Progenitor cell of endocrine pancreas (in vitro differentiated cells): ENCODE data around the gene RAP1A. TPM values are rescaled to one million over a fixed set of nuclear protein-coding genes. Genes with fewer than 3 reads are reported as not detected.
A peak's percentile ranks its signal among the peaks of the same experiment; 100 is the strongest.

Experiments used
- DNase-seq: peaks from one replicate; pipeline ENCODE4 v3.0.0; 2021; ENCODE audit warnings: low spot score; ENCODE audit not compliant: unreplicated experiment
- H3K27ac Mint-ChIP-seq: 2 replicates; pipeline ENCODE4 v1.8.0; 2021; ENCODE audit warnings: mild to moderate bottlenecking, moderate library complexity, mixed read lengths
- H3K27me3 Mint-ChIP-seq: 2 replicates; pipeline ENCODE4 v1.8.0; 2021; ENCODE audit warnings: mixed read lengths
- H3K36me3 Mint-ChIP-seq: 2 replicates; pipeline ENCODE4 v1.8.0; 2022; ENCODE audit warnings: mixed read lengths; ENCODE audit not compliant: insufficient read depth
- H3K4me1 Mint-ChIP-seq: 2 replicates; pipeline ENCODE4 v1.8.0; 2021; ENCODE audit warnings: low read depth, mixed read lengths
- H3K4me3 Mint-ChIP-seq: 2 replicates; pipeline ENCODE4 v1.8.0; 2021; ENCODE audit warnings: low read depth, mild to moderate bottlenecking, moderate library complexity, mixed read lengths
- H3K9me3 Mint-ChIP-seq: 2 replicates; pipeline ENCODE4 v1.8.0; 2021; ENCODE audit warnings: low read depth, mixed read lengths
- total RNA-seq: library from RNA; stranded (reverse); gene quantifications from 2 replicates; pipeline ENCODE4 v1.2.1, GENCODE V29; 2021
- TF ChIP-seq, protein P1 (sequence below): fragments of 200-600 bp; sonication (generic); IDR thresholded peaks from one replicate; pipeline ENCODE4 v1.5.0; 2021; ENCODE audit warnings: antibody characterized with exemption, mild to moderate bottlenecking; ENCODE audit not compliant: unreplicated experiment

RAP1A gene
- total RNA-seq, 1 donor from 2014 or later = 36.6 TPM

DNA sequence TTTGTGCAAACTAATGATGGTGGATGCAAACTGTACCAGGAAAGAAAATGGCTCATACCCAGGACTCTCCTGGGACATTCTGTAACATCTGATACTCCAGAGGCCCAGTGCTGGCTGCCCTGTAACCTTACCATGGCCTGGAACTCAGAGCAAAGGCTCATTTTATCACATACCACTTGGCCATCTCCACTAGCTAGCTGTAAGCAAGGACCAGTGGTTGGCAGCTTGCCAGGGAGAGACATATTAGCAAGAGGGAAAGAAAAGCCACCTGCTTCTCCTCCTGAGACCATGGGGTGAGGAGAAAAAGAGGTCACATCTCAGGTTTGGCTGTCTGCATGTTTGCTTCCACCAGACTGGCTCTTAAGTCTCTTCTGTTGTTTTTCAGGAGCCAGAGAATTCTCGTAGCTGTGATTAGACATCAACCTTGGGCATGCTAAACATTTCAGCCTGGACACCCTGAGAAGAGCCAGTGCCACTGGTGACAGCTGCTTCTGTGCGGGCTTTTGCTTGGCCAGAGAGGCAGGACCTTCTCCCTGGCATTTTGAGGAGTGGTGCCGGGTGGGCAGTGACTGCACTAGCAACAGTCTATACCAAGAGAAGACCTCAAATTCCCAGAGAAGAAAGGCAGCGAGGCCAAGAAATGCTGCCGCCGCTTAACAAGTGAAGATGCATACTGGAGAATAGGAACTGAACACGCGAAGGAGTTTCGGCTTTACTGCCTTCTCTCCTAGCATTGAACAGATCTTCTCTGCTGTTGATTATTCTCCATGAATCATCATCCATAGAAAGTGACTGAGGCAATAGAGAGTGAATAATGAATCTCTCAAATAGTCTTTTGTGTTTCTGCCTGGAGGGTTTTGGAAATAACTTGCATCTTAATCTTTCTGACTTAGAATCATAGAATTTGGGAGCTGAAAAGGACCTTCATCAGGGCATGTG, 126.4 kb downstream of the RAP1A start:
- Mint-ChIP-seq H3K36me3 (no peaks in the 10 kb centered on the region), H3K27ac (no peak overlapping the region), H3K4me3 (no peak overlapping the region), H3K4me1 (no peaks in the 10 kb centered on the region), H3K9me3 (peaks cover 3% of the 10 kb centered on the region), H3K27me3 (peaks cover 36% of the 10 kb centered on the region)
- no peak for DNase-seq
- TF ChIP-seq, protein P1, sequence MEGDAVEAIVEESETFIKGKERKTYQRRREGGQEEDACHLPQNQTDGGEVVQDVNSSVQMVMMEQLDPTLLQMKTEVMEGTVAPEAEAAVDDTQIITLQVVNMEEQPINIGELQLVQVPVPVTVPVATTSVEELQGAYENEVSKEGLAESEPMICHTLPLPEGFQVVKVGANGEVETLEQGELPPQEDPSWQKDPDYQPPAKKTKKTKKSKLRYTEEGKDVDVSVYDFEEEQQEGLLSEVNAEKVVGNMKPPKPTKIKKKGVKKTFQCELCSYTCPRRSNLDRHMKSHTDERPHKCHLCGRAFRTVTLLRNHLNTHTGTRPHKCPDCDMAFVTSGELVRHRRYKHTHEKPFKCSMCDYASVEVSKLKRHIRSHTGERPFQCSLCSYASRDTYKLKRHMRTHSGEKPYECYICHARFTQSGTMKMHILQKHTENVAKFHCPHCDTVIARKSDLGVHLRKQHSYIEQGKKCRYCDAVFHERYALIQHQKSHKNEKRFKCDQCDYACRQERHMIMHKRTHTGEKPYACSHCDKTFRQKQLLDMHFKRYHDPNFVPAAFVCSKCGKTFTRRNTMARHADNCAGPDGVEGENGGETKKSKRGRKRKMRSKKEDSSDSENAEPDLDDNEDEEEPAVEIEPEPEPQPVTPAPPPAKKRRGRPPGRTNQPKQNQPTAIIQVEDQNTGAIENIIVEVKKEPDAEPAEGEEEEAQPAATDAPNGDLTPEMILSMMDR = no peak

DNA sequence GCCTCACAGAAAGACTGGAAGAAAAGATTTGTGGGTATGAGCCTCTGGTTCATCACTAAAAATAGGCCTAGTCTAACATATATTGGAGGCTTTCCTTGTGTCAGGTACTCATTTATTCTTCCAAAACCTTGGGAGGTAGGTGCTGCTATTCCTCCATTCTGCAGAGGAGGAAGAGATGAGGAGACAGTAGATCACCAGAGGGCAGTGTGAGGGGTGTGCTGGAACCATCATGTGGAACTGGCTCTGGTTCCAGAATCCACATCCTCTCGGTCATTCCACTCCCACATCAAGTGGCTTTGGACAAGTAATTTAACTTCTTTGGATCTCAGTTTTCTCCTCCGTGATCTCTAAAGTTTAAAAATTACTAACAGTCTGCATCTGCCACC, 127.0 kb downstream of the RAP1A start:
- TF ChIP-seq, protein P1 = no peak
- Mint-ChIP-seq H3K4me1 (no peaks in the 10 kb centered on the region), H3K36me3 (no peaks in the 10 kb centered on the region), H3K27me3 (peaks cover 32% of the 10 kb centered on the region), H3K27ac (no peak overlapping the region), H3K9me3 (peaks cover 3% of the 10 kb centered on the region), H3K4me3 (no peak overlapping the region)
- no peak for DNase-seq

DNA sequence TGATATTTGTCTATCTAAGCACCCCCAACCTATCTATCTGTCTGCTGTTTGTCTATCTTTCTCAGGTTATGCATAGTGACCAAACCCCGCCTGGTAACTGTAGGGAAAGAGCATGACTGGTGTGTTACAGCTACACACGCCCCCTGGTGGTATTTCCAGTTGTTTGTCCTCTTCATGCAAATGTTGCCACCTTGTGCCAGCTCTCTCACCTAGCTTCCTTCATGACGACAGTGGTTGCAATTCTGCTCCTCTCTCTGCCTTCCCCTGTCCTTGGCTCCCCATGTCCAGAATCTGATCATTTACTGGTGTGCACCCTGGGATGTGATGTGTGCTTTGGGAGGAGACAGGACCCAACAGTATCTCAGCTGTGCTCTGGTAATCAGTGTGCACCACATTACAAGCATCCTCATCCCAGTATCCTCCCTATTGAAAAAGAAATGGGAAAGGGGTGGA, 127.7 kb downstream of the RAP1A start:
- TF ChIP-seq, protein P1 = peak; percentile 64
- Mint-ChIP-seq H3K27ac (no peak overlapping the region), H3K9me3 (peaks cover 3% of the 10 kb centered on the region), H3K4me3 (no peak overlapping the region), H3K4me1 (no peaks in the 10 kb centered on the region), H3K36me3 (no peaks in the 10 kb centered on the region), H3K27me3 (peaks cover 31% of the 10 kb centered on the region)
- DNase-seq = no peak

DNA sequence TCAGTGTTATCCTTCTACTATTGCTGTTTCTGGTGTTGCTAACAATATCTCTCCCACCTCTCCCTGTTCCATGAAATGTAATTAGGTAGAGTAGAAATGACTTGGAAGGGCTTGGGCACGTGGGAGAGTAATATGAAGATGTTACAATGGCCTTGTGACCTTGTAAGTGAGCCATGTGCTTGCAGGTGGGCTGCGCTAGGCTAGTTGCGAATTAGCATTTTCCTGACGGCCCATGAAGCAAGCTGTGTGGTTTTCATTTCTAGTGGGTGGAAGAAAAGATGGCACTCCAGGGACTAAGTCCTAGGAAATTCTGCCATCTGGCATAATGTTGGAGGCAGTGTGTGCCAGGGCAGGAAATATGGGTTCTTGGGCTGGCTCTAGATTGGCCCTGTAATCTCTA, 128.4 kb downstream of the RAP1A start:
- Mint-ChIP-seq H3K4me1 (no peaks in the 10 kb centered on the region), H3K27me3 (peaks cover 26% of the 10 kb centered on the region), H3K9me3 (peaks cover 3% of the 10 kb centered on the region), H3K4me3 (no peak overlapping the region), H3K36me3 (no peaks in the 10 kb centered on the region), H3K27ac (no peak overlapping the region)
- TF ChIP-seq, protein P1 = no peak
- DNase-seq = no peak

DNA sequence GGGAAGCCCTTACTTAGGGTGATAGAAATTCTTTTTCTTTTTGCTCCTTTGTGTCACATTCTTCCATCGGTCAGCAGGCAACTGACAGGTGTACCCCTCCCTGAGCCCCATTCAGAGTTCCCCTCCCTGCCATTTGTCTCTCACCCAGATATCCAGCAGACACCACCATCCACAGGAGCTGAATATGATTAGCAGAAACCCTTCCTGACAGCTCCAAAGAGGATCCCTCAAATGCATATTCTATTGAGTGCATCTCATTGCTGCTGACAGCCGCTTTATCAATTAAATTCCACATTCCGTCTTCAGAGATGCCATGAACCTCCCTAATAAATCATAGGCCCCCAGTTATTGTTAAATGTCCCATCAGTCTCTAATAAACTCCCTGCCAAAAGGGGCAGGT, 130.0 kb downstream of the RAP1A start:
- H3K9me3 Mint-ChIP-seq = peaks cover 3% of the 10 kb centered on the region
- no peak for DNase-seq
- no peaks in the 10 kb centered on the region for H3K4me1 Mint-ChIP-seq
- peaks cover 22% of the 10 kb centered on the region for H3K27me3 Mint-ChIP-seq
- no peak overlapping the region for H3K27ac Mint-ChIP-seq
- TF ChIP-seq, protein P1 = no peak
- H3K4me3 Mint-ChIP-seq = no peak overlapping the region
- H3K36me3 Mint-ChIP-seq = no peaks in the 10 kb centered on the region
